IMR-90 (cell line): ENCODE results near the gene DVL3. TPM values are rescaled to one million over a fixed set of nuclear protein-coding genes. Genes with fewer than 3 reads are reported as not detected.
A peak's percentile ranks its signal among the peaks of the same experiment; 100 is the strongest.

ENCODE experiments used
- ATAC-seq: fragments of 200-7000 bp; cut with Tn5 transposase; 2 replicates; pipeline ENCODE4 v1.9.1; 2020; ENCODE audit warnings: low read depth, mild to moderate bottlenecking, moderate library complexity
- BruUV-seq: library from RNA; stranded (reverse); fragments of 400-500 nt; replicated peaks from 2 replicates; lab custom pipeline; 2021; lab: Mats Ljungman, UMichigan
- CTCF ChIA-PET: fragments of 300-600 bp; formaldehyde crosslinking; extraction: SDS; loops from one replicate; lab custom pipeline; 2021; ENCODE audit warnings: antibody characterized with exemption; lab: Yijun Ruan, JAX
- POLR2A ChIA-PET: fragments of 300-600 bp; sonication (Branson Sonifier 250); formaldehyde crosslinking; loops from one replicate; lab custom pipeline; 2022; ENCODE audit warnings: antibody characterized with exemption; ENCODE audit not compliant: unreplicated experiment; lab: Charles Lee
- DNase-seq: peaks from one replicate; pipeline ENCODE4 v3.0.0; 2013
- H2AFZ ChIP-seq: replicated peaks from 2 replicates; pipeline ENCODE3; 2013; ENCODE audit warnings: low read length, mild to moderate bottlenecking; ENCODE audit not compliant: poor library complexity
- H2AK5ac ChIP-seq: 2 replicates; pipeline ENCODE4 v1.6.1; 2013; ENCODE audit warnings: low read depth, low read length, inconsistent platforms
- H2AK9ac ChIP-seq: replicated peaks from 2 replicates; pipeline ENCODE3; 2013; ENCODE audit warnings: mild to moderate bottlenecking, low read depth, low read length, moderate library complexity; ENCODE audit not compliant: poor library complexity
- H2BK120ac ChIP-seq: 2 replicates; pipeline ENCODE4 v1.6.1; 2013; ENCODE audit warnings: low read depth, low read length, inconsistent platforms
- H2BK15ac ChIP-seq: 3 replicates; pipeline ENCODE4 v1.6.1; 2013; ENCODE audit warnings: low read depth, low read length, inconsistent platforms
- H2BK20ac ChIP-seq: 2 replicates; pipeline ENCODE4 v1.6.1; 2013; ENCODE audit warnings: low read depth, mild to moderate bottlenecking, inconsistent platforms, low read length, moderate library complexity
- H2BK5ac ChIP-seq: 2 replicates; pipeline ENCODE4 v1.6.1; 2013; ENCODE audit warnings: mild to moderate bottlenecking, low read depth, low read length, inconsistent platforms; ENCODE audit not compliant: poor library complexity, severe bottlenecking
- H3K14ac ChIP-seq: replicated peaks from 2 replicates; pipeline ENCODE4 v1.6.1; 2013; ENCODE audit warnings: low read depth, low read length, inconsistent platforms
- H3K18ac ChIP-seq: 2 replicates; pipeline ENCODE4 v1.6.1; 2013; ENCODE audit warnings: low read depth, low read length, control low read depth
- H3K23ac ChIP-seq: 2 replicates; pipeline ENCODE4 v1.6.1; 2013; ENCODE audit warnings: low read depth, low read length, inconsistent platforms
- H3K27ac ChIP-seq: 2 replicates; pipeline ENCODE4 v1.5.1; 2013; ENCODE audit warnings: mild to moderate bottlenecking, control low read depth, low read length; ENCODE audit not compliant: insufficient read depth
- H3K27me3 ChIP-seq: 2 replicates; pipeline ENCODE4 v1.6.1; 2013; ENCODE audit warnings: low read length; ENCODE audit not compliant: control insufficient read depth, insufficient read depth
- H3K36me3 ChIP-seq: 2 replicates; pipeline ENCODE4 v1.6.1; 2013; ENCODE audit warnings: low read length, mixed read lengths; ENCODE audit not compliant: control insufficient read depth, insufficient read depth
- H3K4ac ChIP-seq: 2 replicates; pipeline ENCODE4 v1.6.1; 2013; ENCODE audit warnings: low read depth, low read length, inconsistent platforms
- H3K4me1 ChIP-seq: 2 replicates; pipeline ENCODE4 v1.6.1; 2013; ENCODE audit warnings: low read length, mixed read lengths; ENCODE audit not compliant: control insufficient read depth, insufficient read depth
- H3K4me2 ChIP-seq: 2 replicates; pipeline ENCODE4 v1.6.1; 2013; ENCODE audit warnings: low read depth, mild to moderate bottlenecking, control low read depth, low read length, moderate library complexity
- H3K4me3 ChIP-seq: 2 replicates; pipeline ENCODE4 v1.5.1; 2013; ENCODE audit warnings: low read depth, mild to moderate bottlenecking, control low read depth, low read length, moderate library complexity; ENCODE audit not compliant: insufficient read depth
- H3K56ac ChIP-seq: 2 replicates; pipeline ENCODE4 v1.6.1; 2013; ENCODE audit warnings: low read length, inconsistent platforms; ENCODE audit not compliant: insufficient read depth; ENCODE audit errors: extremely low read depth
- H3K79me1 ChIP-seq, 2 experiments: 2 replicates each; pipeline ENCODE4 v1.6.1; 2013; ENCODE audit warnings: low read length in 2 of 2, inconsistent platforms in 1 of 2, low read depth in 1 of 2
- H3K9ac ChIP-seq: 2 replicates; pipeline ENCODE4 v1.6.1; 2013; ENCODE audit warnings: low read depth, low read length, control low read depth
- H3K9me1 ChIP-seq: 2 replicates; pipeline ENCODE4 v1.6.1; 2013; ENCODE audit warnings: low read length, inconsistent platforms; ENCODE audit not compliant: insufficient read depth
- H3K9me3 ChIP-seq: 2 replicates; pipeline ENCODE4 v1.6.1; 2013; ENCODE audit warnings: low read length; ENCODE audit not compliant: control insufficient read depth, insufficient read depth
- H4K20me1 ChIP-seq: 2 replicates; pipeline ENCODE4 v1.6.1; 2013; ENCODE audit warnings: low read length, inconsistent platforms; ENCODE audit not compliant: insufficient read depth
- H4K5ac ChIP-seq: 2 replicates; pipeline ENCODE4 v1.6.1; 2013; ENCODE audit warnings: mild to moderate bottlenecking, low read depth, low read length, control low read depth
- H4K8ac ChIP-seq, 2 experiments: 2 replicates each; pipeline ENCODE4 v1.6.1; 2013; ENCODE audit warnings: low read depth in 2 of 2, low read length in 2 of 2, control low read depth in 1 of 2, inconsistent platforms in 1 of 2
- H4K91ac ChIP-seq: 2 replicates; pipeline ENCODE4 v1.6.1; 2013; ENCODE audit warnings: low read depth, low read length, inconsistent platforms; ENCODE audit not compliant: insufficient read depth
- BHLHE40 ChIP-seq: fragments of 150-350 bp; IDR thresholded peaks from 2 replicates; pipeline ENCODE4 v1.6.1; 2016; ENCODE audit warnings: mild to moderate bottlenecking, low read depth, low read length
- CEBPB ChIP-seq: IDR thresholded peaks from 2 replicates; pipeline ENCODE4 v1.6.1; 2012; ENCODE audit warnings: low read depth, low read length, improper control_type of control experiment
- CHD1 ChIP-seq: IDR thresholded peaks from 2 replicates; pipeline ENCODE4 v1.6.1; 2012; ENCODE audit warnings: low read depth, low read length, improper control_type of control experiment
- ELK1 ChIP-seq: fragments of 150-350 bp; IDR thresholded peaks from 2 replicates; pipeline ENCODE4 v1.6.1; 2016; ENCODE audit warnings: low read depth, mild to moderate bottlenecking, low read length, moderate library complexity, borderline replicate concordance
- FOS ChIP-seq: fragments of 150-350 bp; IDR thresholded peaks from 2 replicates; pipeline ENCODE4 v1.6.1; 2016; ENCODE audit warnings: low read depth, low read length
- MAFK ChIP-seq: IDR thresholded peaks from 2 replicates; pipeline ENCODE4 v1.6.1; 2012; ENCODE audit warnings: low read depth, low read length, improper control_type of control experiment
- MAZ ChIP-seq: IDR thresholded peaks from 2 replicates; pipeline ENCODE4 v1.6.1; 2012; ENCODE audit warnings: low read depth, mild to moderate bottlenecking, low read length, improper control_type of control experiment, moderate library complexity, borderline replicate concordance
- NFE2L2 ChIP-seq: fragments of 150-350 bp; IDR thresholded peaks from 2 replicates; pipeline ENCODE4 v1.6.1; 2016; ENCODE audit warnings: low read depth, mild to moderate bottlenecking, low read length
- POLR2A ChIP-seq: IDR thresholded peaks from 2 replicates; pipeline ENCODE4 v1.6.1; 2012; ENCODE audit warnings: mild to moderate bottlenecking, low read depth, low read length
- RAD21 ChIP-seq: IDR thresholded peaks from 2 replicates; pipeline ENCODE4 v1.6.1; 2012; ENCODE audit warnings: low read length, improper control_type of control experiment
- RFX5 ChIP-seq: IDR thresholded peaks from 2 replicates; pipeline ENCODE4 v1.8.0; 2012; ENCODE audit warnings: low read depth, mild to moderate bottlenecking, low read length, moderate library complexity
- SMC3 ChIP-seq: fragments of 150-350 bp; IDR thresholded peaks from 2 replicates; pipeline ENCODE4 v1.6.1; 2016; ENCODE audit warnings: low read depth, mild to moderate bottlenecking, antibody characterized with exemption, low read length, moderate library complexity
- USF2 ChIP-seq: fragments of 150-350 bp; IDR thresholded peaks from 2 replicates; pipeline ENCODE4 v1.6.1; 2017; ENCODE audit warnings: mild to moderate bottlenecking, antibody characterized with exemption, low read length, low read depth
- WGBS, 2 experiments: methylation state at CpG; one replicate each; pipeline versions ENCODE4 v1.1.5 to v1.1.7; 2013; ENCODE audit warnings: missing lambda C conversion rate in 2 of 2; ENCODE audit not compliant: insufficient read length in 1 of 2; ENCODE audit errors: extremely low coverage in 2 of 2; 5-methylcytosine and 5-hydroxymethylcytosine counted together
- dilution Hi-C: fragments of 300-500 bp; cut with HindIII; formaldehyde crosslinking; loops from one replicate; pipeline ENCODE4 v1.14.3; 2018; ENCODE audit warnings: low sequenced_read_pairs; ENCODE audit not compliant: unreplicated experiment
- in situ Hi-C: fragments of 300-500 bp; cut with MboI; formaldehyde crosslinking; loops from 3 replicates; pipeline ENCODE4 v1.14.3; 2019; ENCODE audit warnings: low sequenced_read_pairs, inconsistent platforms, mixed read lengths
- intact Hi-C: fragments of 100-400 bp; cut with micrococcal nuclease; formaldehyde crosslinking; loops from 2 replicates; pipeline ENCODE4 v1.10.0; 2022
- polyA plus RNA-seq, 3 experiments: library from polyadenylated mRNA; depleted of rRNA; stranded (reverse); fragments of >200 nt; gene quantifications; 2 replicates each; pipeline ENCODE4 v1.2.3, GENCODE V29; 2012; ENCODE audit warnings: low replicate concordance in 1 of 3
- total RNA-seq: library from RNA; depleted of rRNA; stranded (reverse); fragments of >200 nt; gene quantifications from 2 replicates; pipeline ENCODE4 v1.2.3, GENCODE V29; 2012
- TF ChIP-seq, protein P1 (sequence below): conservative IDR thresholded peaks from 2 replicates; pipeline ENCODE4 v1.5.1; 2012; ENCODE audit warnings: mild to moderate bottlenecking, low read depth, low read length, improper control_type of control experiment

The DVL3 gene
- total and polyA plus RNA-seq, 2 of the 4 experiments (the other 2 are of a cell fraction), result 23.3 to 40.4 TPM

- peak; percentile 58 for DNase-seq
- in situ Hi-C loops, result no loop called here
These were observed 26.2 kb upstream of the DVL3 start for GRCh38 chr3:184129012-184129411.

More at GRCh38 chr3:184129012-184129411, 26.2 kb upstream of the DVL3 start:
- ATAC-seq, result peak; percentile 90
- Histone ChIP-seq H3K14ac (no peak overlapping the region), H3K4me3 (no peak overlapping the region), H4K20me1 (no peaks in the 10 kb centered on the region), H3K4ac (no peak overlapping the region), H2AFZ (peak overlapping the region; percentile 75), H3K4me2 (no peak overlapping the region), H3K18ac (no peak overlapping the region), H4K91ac (no peak overlapping the region), H3K36me3 (no peaks in the 10 kb centered on the region), H3K9ac (no peak overlapping the region), H2BK20ac (no peak overlapping the region), H4K5ac (no peak overlapping the region), H3K9me1 (0 out of 2 replicates have a peak, but pooled peaks cover 3% of the 10 kb centered on the region), H3K23ac (no peak overlapping the region), H3K27ac (no peak overlapping the region), H2AK9ac (no peak overlapping the region), H3K79me1 (no peaks in the 10 kb centered on the region; a peak in 1 of 4 replicates), H3K56ac (no peak overlapping the region), H2BK15ac (no peak overlapping the region), H2AK5ac (no peak overlapping the region), H2BK5ac (no peak overlapping the region), H4K8ac (no peak overlapping the region), H2BK120ac (no peak overlapping the region), H3K9me3 (no peaks in the 10 kb centered on the region), H3K27me3 (no peaks in the 10 kb centered on the region), H3K4me1 (no peaks in the 10 kb centered on the region; the same call in 1 of the 2 replicates)
- BruUV-seq, result no TSS peak
- WGBS, 2 experiments, result no CpG with 5 or more reads among the region's 2 CpGs
- TF ChIP-seq CEBPB (0 out of 2 replicates have a peak, but pooled peaks have one; percentile 13), ELK1 (no peak), SMC3 (peak; percentile 30), FOS (no peak), RFX5 (no peak), CHD1 (no peak), MAZ (no peak), NFE2L2 (no peak), RAD21 (peak; percentile 52), USF2 (no peak), BHLHE40 (no peak), POLR2A (no peak), MAFK (no peak)
- TF ChIP-seq, protein P1, sequence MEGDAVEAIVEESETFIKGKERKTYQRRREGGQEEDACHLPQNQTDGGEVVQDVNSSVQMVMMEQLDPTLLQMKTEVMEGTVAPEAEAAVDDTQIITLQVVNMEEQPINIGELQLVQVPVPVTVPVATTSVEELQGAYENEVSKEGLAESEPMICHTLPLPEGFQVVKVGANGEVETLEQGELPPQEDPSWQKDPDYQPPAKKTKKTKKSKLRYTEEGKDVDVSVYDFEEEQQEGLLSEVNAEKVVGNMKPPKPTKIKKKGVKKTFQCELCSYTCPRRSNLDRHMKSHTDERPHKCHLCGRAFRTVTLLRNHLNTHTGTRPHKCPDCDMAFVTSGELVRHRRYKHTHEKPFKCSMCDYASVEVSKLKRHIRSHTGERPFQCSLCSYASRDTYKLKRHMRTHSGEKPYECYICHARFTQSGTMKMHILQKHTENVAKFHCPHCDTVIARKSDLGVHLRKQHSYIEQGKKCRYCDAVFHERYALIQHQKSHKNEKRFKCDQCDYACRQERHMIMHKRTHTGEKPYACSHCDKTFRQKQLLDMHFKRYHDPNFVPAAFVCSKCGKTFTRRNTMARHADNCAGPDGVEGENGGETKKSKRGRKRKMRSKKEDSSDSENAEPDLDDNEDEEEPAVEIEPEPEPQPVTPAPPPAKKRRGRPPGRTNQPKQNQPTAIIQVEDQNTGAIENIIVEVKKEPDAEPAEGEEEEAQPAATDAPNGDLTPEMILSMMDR, result peak; percentile 52
- intact Hi-C loops (no loop called here), dilution Hi-C loops (no loop called here)
- ChIA-PET POLR2A (no interaction called here), CTCF (interaction anchor here (1.1 kb wide), 1 partner anchor 20 kb away, joined by 3 read pairs; no protein-coding TSS in a partner anchor)
